T-helper 2 cell (primary cell): ENCODE results near the gene CRYBG3.

ENCODE experiments used
- DNase-seq, 5 experiments: peaks; one replicate each; pipeline versions ENCODE4 v3.0.0 to v3.0.0-alpha.2; 2012 to 2022

Gene CRYBG3

GRCh38 chr3:97975466-97975865 lies 153.7 kb downstream of the CRYBG3 start:
- DNase-seq, result no peak

- DNase-seq, result no peak
Observed at GRCh38 chr3:97979610-97980009, 157.8 kb downstream of the CRYBG3 start.

GRCh38 chr3:97981886-97982285 lies 160.1 kb downstream of the CRYBG3 start:
- peak in 1 of 5 experiments; percentile 71 for DNase-seq

- DNase-seq, result no peak
Observed at GRCh38 chr3:97983933-97984491, 162.2 kb downstream of the CRYBG3 start.

- no peak for DNase-seq
Observed at GRCh38 chr3:97987306-97987705, 165.5 kb downstream of the CRYBG3 start.

- DNase-seq, result no peak
Observed at GRCh38 chr3:97988784-97989568, 167.2 kb downstream of the CRYBG3 start.

- peak in 1 of 5 experiments; percentile 58 for DNase-seq
Observed at GRCh38 chr3:97990624-97991292, 168.9 kb downstream of the CRYBG3 start.

GRCh38 chr3:97991293-97991682 lies 169.5 kb downstream of the CRYBG3 start:
- DNase-seq, result peak in 1 of 5 experiments; percentile 88

GRCh38 chr3:97992547-97993173 lies 170.8 kb downstream of the CRYBG3 start:
- DNase-seq, result no peak

- no peak for DNase-seq
Observed at GRCh38 chr3:97993526-97993925, 171.7 kb downstream of the CRYBG3 start.

GRCh38 chr3:97994328-97994945 lies 172.6 kb downstream of the CRYBG3 start:
- no peak for DNase-seq
